Stimulated activated naive CD8-positive, alpha-beta T cell treated with anti-CD3 and anti-CD28 coated beads, Interleukin-15, Interleukin-2, amounts not matched to agents 100 ng/mL and 50 ng/mL, for 24 hours (primary cell): Measurements from ENCODE around the gene KRT9.

Experiments used
- H3K27ac Mint-ChIP-seq: one replicate; pipeline ENCODE4 v1.8.0; 2021; ENCODE audit warnings: mild to moderate bottlenecking, mixed read lengths
- H3K27me3 Mint-ChIP-seq: one replicate; pipeline ENCODE4 v1.8.0; 2021; ENCODE audit warnings: mixed read lengths
- H3K36me3 Mint-ChIP-seq: one replicate; pipeline ENCODE4 v1.8.0; 2021; ENCODE audit warnings: low read depth, mixed read lengths
- H3K4me1 Mint-ChIP-seq: one replicate; pipeline ENCODE4 v1.8.0; 2021; ENCODE audit warnings: low read depth, mixed read lengths
- H3K4me3 Mint-ChIP-seq: one replicate; pipeline ENCODE4 v1.8.0; 2021; ENCODE audit warnings: mild to moderate bottlenecking, mixed read lengths
- H3K9me3 Mint-ChIP-seq: one replicate; pipeline ENCODE4 v1.8.0; 2021; ENCODE audit warnings: mixed read lengths

KRT9 gene

GRCh38 chr17:41537614-41537954, 34.3 kb downstream of the KRT9 start:
- Mint-ChIP-seq H3K36me3 (no peaks in the 10 kb centered on the region), H3K27ac (no peak overlapping the region), H3K4me3 (no peak overlapping the region), H3K27me3 (peaks cover 22% of the 10 kb centered on the region), H3K4me1 (no peaks in the 10 kb centered on the region), H3K9me3 (no peaks in the 10 kb centered on the region)

DNA sequence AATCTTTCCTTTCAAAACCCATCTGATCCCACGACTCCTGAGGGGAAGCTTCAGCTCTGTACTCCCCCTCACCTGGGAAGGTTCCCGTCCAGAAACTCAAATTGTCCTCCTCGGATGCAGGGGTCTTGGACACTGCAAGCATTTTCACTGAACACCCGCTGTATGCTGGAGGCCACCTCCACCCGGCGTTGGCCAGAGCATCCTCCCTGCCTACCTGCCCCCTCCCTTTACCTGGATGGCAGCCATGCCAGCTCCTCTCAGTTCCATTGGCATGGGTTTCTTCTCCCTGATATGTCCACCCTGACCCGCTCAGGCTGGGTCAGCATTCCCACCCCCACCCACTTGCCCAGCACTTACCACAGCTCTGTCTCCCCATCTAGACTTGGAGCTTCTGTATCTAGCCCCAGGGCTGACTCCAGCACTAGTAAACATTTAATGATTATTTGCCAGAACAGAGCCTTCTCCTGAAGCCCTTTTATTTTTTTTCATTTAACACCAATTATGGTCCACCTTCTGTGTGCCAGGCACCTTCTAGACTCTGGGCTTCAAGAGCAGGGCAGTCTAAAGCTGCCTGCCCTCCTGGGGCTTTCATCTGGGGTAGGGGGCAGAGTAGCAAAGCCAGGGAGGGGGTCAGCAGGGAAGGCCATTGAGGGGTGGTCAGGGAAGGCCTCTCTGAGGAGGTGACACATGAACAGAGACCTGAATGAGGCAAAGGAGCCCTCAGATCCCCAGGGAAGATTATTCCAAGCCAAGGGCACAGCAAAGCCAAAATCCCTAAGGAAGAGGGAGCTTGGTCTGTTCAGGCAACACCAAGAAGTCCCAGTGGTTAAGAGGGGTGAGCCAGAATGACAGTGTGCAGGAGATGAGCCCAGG, 34.9 kb downstream of the KRT9 start:
- Mint-ChIP-seq H3K27me3 (peaks cover 27% of the 10 kb centered on the region), H3K9me3 (no peaks in the 10 kb centered on the region), H3K36me3 (no peaks in the 10 kb centered on the region), H3K4me1 (no peaks in the 10 kb centered on the region), H3K27ac (no peak overlapping the region), H3K4me3 (no peak overlapping the region)

DNA sequence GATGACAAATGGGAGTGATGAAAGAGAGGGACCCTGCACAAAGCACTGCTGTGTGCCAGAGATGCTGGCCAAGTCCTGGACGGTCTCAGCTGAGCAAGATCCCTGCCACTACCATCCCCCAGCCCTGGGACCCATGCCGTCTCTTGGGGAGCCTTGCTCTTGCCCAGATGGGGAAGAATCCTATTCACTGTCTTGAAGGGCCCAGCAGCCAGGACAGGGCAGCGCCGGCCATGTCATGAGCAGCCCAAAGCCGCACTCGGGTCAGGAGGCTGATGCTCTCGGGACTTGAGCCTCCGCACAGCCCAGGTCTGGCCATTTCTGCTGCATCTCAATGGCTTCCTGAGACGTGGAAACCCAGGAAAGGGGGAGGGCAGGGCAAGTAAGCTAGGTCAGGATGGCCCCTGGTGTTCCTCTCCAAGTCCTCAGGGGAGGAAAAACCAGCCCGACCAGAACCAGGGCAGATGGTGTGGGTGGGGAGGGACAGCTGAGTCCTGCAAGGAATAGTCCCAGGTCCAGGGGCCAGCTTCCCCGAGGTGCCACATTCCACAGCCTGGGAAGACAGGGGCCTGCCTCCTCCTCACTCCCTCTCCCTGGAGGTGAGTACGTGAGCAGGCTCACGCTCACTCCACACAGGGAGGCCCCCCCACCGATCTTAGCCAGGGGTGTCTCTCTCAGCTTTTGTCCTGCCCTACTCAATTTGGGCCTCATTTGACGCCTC, 35.9 kb downstream of the KRT9 start:
- Mint-ChIP-seq H3K4me3 (no peak overlapping the region), H3K36me3 (no peaks in the 10 kb centered on the region), H3K4me1 (no peaks in the 10 kb centered on the region), H3K9me3 (no peaks in the 10 kb centered on the region), H3K27ac (no peak overlapping the region), H3K27me3 (peaks cover 35% of the 10 kb centered on the region)

GRCh38 chr17:41534899-41535546, 36.8 kb downstream of the KRT9 start:
- Mint-ChIP-seq H3K4me3 (no peak overlapping the region), H3K9me3 (no peaks in the 10 kb centered on the region), H3K27ac (no peak overlapping the region), H3K36me3 (no peaks in the 10 kb centered on the region), H3K27me3 (peaks cover 43% of the 10 kb centered on the region), H3K4me1 (no peaks in the 10 kb centered on the region)

DNA sequence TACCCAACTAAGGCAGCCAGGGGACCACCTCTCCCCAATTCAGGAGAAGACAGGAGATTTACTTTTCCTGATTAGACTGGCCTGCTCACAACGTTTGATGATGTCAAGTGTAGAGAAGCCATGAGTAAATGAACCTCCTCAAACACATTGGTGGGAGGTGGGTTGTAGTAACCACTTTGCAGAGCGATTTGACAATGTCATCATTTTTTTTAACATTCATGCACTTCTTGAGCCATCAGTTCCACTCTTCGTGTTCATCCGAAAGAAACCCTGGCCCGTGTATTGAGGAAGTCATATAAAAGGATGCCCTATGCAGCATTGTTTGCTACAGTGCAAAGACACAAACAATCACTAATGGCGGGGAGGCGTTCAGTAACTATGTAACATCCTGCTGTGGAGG, 38.2 kb downstream of the KRT9 start:
- no peak overlapping the region for H3K27ac Mint-ChIP-seq
- no peaks in the 10 kb centered on the region for H3K9me3 Mint-ChIP-seq
- H3K4me1 Mint-ChIP-seq = peaks cover 1% of the 10 kb centered on the region
- H3K27me3 Mint-ChIP-seq = peaks cover 57% of the 10 kb centered on the region
- no peak overlapping the region for H3K4me3 Mint-ChIP-seq
- H3K36me3 Mint-ChIP-seq = no peaks in the 10 kb centered on the region

DNA sequence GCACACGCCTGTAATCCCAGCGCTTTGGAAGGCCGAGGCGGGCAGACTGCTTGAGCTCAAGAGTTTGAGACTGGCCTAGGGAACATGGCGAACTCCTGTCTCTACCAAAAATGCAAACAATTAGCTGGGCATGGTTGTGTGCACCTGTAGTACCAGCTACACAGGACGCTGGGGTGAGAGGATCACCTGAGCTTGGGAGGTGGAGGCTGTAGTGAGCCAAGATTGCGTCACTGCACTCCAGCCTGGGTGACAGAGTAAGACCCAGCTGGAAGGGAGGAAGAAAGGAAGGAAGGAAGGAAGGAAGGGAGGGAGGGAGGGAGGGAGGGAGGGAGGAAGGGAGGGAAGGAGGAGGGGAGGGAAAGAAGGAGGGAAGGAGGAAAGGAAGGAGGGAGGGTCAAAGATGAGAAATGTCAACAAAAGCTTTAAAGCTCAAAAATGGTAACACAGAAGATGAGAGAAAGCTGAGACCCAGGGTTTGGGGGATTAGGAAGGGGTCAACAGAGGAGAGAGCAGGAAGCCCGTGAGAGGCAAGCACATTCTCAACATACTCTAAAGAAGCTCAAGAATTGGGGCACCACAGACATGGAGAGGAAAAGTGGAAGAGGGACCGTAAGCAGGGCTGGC, 38.8 kb downstream of the KRT9 start:
- Mint-ChIP-seq H3K27me3 (peaks cover 61% of the 10 kb centered on the region), H3K27ac (no peak overlapping the region), H3K4me1 (peaks cover 5% of the 10 kb centered on the region), H3K36me3 (no peaks in the 10 kb centered on the region), H3K9me3 (no peaks in the 10 kb centered on the region), H3K4me3 (no peak overlapping the region)

DNA sequence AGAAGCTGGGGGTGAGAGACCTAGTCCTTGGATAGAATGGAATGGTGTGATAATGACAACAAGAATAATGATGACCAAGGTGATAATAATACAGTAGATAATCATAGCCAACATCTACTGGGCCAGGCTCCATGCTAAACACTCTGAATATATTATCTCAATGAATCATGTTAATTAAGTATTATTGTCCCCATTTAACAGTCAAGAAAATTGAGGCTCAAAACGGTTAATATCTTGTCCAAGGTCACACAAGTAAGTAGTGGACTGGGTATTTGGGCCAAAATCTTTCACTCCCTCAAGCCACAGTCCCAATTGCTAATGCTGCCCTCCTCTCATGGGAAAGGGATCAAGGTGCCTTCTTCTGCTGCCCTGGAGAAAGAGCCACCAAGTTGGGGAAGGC, 39.9 kb downstream of the KRT9 start:
- Mint-ChIP-seq H3K9me3 (no peaks in the 10 kb centered on the region), H3K4me3 (no peak overlapping the region), H3K4me1 (peaks cover 9% of the 10 kb centered on the region), H3K27ac (no peak overlapping the region), H3K36me3 (no peaks in the 10 kb centered on the region), H3K27me3 (peaks cover 61% of the 10 kb centered on the region)

GRCh38 chr17:41530062-41531048, 41.5 kb downstream of the KRT9 start:
- Mint-ChIP-seq H3K27ac (no peak overlapping the region), H3K27me3 (peaks cover 64% of the 10 kb centered on the region), H3K4me3 (no peak overlapping the region), H3K9me3 (no peaks in the 10 kb centered on the region), H3K36me3 (no peaks in the 10 kb centered on the region), H3K4me1 (peaks cover 9% of the 10 kb centered on the region)

DNA sequence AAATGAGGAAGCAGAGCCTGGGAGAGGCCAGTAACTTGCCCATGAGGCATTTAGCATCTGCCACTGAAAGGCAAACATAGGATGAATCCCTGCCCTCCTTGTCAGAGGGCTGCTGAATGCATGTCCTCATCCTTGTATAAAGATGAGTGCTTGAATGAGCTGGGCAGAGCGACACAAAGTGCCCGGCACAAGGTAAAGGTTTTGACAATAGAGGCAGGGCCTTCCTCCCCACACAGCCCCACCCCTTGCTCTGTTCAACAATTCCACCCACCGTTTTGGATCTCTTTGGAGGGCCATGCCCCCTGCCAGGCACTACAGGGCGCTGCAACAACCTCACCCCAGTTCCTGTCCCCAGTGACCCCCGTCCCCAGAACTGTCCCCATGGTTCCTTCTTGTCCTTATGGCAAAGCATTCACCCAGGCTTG, 42.4 kb downstream of the KRT9 start:
- Mint-ChIP-seq H3K36me3 (no peaks in the 10 kb centered on the region), H3K9me3 (no peaks in the 10 kb centered on the region), H3K27me3 (peaks cover 62% of the 10 kb centered on the region), H3K4me3 (no peak overlapping the region), H3K4me1 (peaks cover 9% of the 10 kb centered on the region), H3K27ac (no peak overlapping the region)

DNA sequence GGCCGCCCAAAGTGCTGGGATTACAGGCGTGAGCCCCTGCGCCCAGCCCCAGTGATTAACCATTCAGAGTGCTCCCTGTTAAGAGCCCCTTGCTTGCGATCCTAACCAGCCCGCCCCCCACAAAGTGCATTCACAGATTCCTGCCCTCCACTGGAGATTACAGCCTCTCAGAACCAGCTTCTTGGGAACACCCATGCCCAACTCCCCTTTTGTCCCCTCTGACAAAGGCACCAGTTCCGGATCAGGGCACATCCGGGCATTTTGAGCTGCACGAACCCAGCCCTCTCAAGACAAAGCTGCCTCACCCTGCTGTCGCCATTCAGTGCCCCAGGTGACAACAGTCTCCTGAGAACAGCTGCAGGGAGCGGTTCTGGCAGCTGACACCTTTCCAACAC, 42.9 kb downstream of the KRT9 start:
- H3K4me1 Mint-ChIP-seq = peaks cover 9% of the 10 kb centered on the region
- H3K36me3 Mint-ChIP-seq = no peaks in the 10 kb centered on the region
- H3K9me3 Mint-ChIP-seq = no peaks in the 10 kb centered on the region
- H3K4me3 Mint-ChIP-seq = no peak overlapping the region
- H3K27ac Mint-ChIP-seq = no peak overlapping the region
- peaks cover 61% of the 10 kb centered on the region for H3K27me3 Mint-ChIP-seq

DNA sequence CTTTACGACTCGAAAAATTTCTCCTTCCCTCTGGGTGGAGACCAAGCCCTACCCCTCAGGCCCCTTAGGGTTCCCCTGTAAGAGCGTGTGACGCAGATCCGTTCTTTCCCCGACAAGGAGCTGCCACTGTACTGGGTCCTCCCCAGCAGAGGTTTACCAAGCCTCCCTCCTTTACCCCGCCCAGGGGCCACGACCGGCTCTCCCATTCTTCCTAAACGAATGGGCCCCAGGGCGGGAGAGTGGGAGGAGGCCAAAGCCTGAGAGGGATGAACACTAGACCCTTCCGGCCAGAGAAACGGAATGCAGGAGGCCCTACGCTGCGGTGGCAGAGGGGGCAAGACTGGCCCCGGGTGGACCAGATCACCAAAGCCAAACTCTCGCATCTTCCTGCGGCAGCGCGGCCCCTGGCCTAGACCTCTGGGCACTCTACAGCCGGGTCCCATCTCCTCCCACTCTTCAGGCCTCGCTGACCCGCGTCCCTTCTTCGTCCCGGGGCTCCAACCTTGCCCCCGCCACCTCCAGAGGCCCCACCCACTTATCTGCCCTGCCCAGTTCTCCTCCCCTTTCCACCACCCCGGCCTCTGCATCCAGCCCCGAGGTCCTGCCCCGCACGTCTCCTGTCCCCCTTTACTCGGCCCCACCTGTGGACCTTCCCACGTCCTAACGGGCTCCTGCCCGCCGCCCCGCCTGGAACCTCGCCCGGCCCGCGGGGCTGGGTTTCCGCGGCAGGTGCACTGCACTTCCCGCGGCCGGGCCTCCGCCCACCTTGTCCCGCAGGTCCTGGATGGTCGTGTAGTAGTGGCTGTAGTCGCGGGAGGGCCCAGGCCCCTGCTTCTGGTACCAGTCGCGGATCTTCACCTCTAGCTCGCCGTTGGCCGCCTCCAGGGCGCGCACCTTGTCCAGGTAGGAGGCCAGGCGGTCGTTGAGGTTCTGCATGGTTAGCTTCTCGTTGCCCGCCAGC, 44.5 kb downstream of the KRT9 start:
- Mint-ChIP-seq H3K9me3 (no peaks in the 10 kb centered on the region), H3K36me3 (no peaks in the 10 kb centered on the region), H3K27ac (no peak overlapping the region), H3K4me1 (peaks cover 9% of the 10 kb centered on the region), H3K4me3 (no peak overlapping the region), H3K27me3 (peaks cover 52% of the 10 kb centered on the region)

GRCh38 chr17:41524261-41524660, 47.6 kb downstream of the KRT9 start:
- Mint-ChIP-seq H3K4me1 (peaks cover 9% of the 10 kb centered on the region), H3K27me3 (peaks cover 24% of the 10 kb centered on the region), H3K4me3 (no peak overlapping the region), H3K36me3 (no peaks in the 10 kb centered on the region), H3K27ac (no peak overlapping the region), H3K9me3 (no peaks in the 10 kb centered on the region)

- Mint-ChIP-seq H3K9me3 (no peaks in the 10 kb centered on the region), H3K27ac (no peak overlapping the region), H3K27me3 (peaks cover 19% of the 10 kb centered on the region)
These were observed 48.1 kb downstream of the KRT9 start for GRCh38 chr17:41523787-41524186.

More at GRCh38 chr17:41523787-41524186, 48.1 kb downstream of the KRT9 start:
- Mint-ChIP-seq H3K4me1 (peaks cover 9% of the 10 kb centered on the region), H3K4me3 (no peak overlapping the region), H3K36me3 (no peaks in the 10 kb centered on the region)
